8988T (cell line): Measurements from ENCODE around the gene FAM107B.
"Not testable (repeated sequence)": the region's sequence is repeated elsewhere in the genome, so short reads cannot be mapped to it uniquely, and the experiment has no call there.

Experiments
- DNase-seq: peaks from one replicate; pipeline ENCODE4 v3.0.0; 2011

FAM107B gene

DNA sequence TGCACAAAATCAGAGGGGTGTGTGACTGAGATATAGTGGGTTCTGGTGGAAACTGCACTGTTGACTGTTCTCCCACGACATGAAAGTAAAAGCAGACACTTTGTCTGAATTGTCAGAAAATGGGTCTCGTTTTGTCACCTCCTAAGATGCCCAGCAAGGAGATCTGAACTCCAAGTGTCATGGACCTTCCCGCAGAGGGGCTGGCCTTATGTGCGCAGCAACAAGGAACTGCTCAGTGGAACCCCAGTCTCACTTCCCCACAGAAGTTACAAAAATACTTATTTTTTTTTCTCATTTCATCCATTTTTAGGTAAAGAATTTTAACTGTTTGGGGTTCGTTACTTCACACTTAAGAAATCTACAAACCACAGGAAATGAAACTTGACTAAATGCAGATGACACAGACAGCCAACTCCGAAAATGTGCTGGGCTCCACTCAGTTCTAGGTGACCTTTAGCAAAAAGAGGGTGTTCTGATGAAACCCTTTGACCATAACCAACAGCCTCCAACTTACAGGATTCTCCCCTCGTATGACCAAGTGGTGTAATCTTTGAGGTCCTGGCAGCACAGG, 115.0 kb downstream of the FAM107B start:
- DNase-seq: no peak

DNA sequence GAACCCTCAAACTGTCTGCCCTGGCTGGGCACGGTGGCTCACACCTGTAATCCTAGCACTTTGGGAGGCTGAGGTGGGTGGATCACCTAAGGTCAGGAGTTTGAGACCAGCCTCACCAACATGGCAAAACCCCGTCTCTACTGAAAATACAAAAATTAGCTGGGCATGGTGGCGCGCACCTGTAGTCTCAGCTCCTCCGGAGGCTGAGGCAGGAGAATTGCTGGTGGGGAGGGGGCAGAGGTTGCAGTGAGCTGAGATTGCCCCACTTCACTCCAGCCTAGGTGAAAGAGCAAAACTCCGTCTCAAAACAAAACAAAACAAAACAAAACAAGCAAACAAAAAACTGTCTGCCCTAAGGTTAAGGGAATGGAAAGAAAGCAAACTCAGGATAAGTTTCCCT, 115.6 kb downstream of the FAM107B start:
- DNase-seq: not testable (repeated sequence)

DNA sequence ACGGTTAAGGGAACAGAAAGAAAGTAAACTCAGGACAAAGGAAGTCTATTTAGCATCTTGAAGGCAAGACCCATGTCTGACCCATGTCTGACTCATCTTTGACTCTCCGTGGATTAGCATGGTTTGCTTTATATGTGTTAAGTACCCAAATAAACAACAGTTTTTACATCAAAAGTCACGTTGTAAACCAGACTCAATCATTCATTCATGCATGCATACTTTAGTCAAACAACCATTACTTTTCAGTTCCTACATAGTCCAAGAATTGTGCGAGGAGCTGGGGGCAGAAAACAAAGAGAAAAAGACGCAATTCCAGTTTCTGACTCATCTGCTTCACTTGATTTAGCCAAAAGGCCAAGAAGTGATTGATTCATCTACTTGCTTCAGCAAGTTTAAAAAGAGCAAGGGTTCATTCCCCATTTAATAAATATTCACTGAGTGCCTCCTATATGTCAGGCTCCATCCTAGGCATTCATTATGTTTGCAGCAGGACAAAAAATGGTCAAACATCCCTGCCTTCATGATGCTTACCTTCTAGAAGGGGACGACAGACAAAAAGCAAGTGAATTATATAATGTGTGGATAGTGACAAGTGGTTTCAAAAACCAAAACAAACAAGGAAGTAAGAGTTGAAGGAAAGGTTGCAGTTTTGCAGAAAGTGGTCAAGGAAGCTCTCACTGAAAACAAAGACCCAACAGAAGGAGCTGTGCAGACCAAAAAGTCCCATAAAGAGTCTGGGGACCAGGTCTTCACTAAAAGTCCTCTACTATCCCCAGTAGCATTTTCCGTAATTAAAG, 116.2 kb downstream of the FAM107B start:
- DNase-seq: no peak

DNA sequence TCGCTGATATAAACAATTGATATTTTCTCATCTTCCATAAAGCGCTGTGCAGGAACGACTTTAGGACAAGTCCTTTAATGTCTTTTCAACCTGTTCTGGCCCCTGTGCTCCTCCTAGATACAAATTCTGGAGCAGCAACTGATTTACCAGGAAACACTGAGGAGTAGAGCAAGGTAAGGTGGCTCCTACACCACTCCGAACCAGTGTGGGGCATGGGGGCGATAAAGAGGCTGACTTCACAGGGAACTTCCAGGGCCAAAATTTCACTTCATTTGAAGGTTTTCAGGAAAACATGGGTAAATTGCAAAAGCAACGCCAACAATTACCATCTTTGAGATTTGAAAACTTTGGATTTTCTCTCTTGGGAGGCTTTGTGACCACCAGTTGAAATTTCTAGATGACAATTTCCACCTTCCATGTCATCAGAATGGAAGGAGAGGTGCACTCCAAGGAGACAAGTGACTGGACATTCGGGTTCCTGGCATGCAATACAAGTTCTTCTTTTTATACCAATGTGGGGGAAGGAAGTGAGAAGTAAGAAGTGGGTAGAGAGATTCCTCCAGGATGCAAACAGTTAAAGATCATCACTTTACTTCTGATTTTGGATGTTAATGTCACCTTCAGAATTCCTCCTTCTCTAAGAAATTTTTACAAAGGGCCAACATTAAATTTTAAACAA, 118.5 kb downstream of the FAM107B start:
- DNase-seq: no peak

DNA sequence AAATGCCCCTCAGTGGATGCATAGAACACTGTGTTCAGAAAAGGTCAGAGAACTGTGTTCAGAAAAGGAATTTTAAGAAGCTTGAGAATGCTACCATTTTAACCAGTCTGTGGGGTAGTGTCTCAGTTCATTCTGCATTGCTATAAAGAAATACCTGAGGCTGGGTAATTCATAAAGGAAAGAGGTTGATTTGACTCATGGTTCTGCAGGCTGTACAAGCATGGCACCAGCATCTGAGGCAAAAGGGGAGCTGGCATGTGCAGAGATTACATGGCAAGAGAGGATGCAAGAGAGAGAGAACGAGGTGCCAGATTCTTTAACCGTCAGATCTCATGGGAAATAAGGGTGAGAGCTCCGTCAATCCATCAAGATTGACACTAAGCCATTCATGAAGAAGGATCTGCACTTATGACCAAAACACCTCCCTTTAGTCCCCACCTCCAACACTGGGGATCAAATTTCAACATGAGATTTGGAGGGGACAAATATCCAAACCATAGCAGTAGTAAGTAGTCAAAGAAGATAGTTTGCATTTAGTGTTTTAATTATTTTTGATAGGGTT, 119.8 kb downstream of the FAM107B start:
- DNase-seq: no peak

DNA sequence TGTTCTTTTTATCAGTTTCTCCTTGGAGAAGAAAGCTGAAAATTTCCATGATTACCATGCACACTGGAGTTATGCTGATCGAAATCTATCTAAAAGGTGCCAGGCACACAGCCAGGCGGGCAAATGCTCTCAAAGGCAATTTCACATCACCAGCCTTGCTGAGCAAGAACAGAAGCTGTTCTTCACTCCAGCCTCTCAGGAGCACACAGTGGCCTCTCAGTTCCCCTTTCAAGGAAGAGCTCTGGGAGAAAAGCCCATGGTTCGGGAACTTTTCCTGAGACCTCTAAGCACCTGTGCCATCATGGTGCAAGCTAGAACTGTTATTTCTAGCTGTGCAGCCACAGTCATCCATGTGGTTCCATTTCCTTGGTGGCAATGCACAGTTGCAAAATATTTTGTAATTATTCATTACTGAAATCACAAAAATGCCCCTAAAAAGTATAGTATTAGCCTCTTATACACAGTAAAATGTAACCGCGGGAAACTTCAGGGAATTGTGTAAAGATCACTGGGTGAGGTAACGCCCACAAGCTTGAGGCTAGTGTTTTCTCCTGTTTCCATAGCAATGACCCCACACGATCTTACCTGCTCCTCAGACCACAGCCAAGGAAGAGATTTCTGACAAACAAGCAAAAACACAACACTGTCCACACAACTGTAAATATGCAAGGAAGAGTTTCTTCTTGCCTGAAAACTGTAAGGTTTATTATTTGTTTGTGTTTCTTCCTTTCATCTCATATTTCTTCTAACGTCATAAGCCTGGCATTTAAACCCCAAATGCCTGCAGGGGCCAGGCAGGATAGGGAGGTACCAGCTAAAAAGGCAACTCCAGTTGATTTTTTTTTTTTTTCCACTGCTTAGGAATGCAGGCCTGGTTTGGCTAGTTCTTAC, 121.2 kb downstream of the FAM107B start:
- no peak for DNase-seq

DNA sequence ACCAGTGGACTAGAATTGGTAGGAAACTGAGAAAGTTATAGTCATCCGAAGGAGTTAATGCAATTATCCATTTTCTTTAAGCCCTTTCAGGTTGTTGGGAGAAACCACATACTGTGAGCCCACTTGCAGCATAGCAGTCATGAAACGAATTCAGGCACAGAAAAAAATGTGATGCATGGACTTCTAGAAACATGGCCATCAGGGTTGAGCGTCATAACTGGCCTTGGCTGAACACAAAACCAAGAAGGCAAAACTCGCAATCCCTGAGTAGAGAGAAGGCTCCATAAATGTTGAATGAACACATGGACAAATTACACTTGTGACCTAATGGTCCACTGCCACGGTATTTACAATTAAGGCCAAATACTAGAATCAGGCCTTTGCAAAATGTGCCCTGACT, 121.9 kb downstream of the FAM107B start:
- DNase-seq: no peak

DNA sequence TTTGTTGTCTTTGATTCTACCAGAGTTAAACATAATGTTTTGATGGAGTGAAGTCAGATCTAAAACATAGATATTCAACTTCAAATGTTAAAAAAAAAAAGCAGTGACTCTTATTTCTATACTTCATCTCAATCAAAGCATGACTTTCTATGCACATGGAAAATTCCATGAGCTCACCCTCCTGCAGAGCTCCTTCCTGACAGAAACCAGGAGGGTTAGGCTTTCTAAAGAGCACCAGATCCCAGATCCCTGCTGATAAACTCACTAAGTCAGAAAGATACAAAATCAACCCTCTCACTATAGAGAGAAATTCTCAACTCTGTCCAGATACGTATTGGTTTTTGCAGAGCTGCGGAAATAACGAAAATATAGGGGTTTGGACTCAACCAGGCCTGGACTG, 122.6 kb downstream of the FAM107B start:
- no peak for DNase-seq

DNA sequence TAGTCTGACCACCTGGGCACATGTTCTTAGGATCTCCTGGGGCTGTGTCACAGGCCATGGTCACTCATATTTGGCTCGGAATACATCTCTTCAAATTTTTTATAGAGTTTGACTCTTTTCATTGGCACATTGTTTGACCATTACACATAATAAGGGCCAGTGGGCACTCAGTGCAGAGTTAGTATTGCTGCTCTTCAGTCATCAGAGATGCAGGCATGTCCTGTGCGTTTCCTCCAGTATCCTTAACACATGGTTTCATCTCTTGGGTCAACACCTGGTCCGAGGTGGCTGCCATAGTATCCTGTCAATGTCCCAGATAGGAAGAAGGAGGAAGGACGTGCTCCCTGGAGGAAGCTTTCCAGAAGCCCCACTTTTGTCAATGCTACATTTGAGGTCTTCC, 125.0 kb downstream of the FAM107B start:
- no peak for DNase-seq

DNA sequence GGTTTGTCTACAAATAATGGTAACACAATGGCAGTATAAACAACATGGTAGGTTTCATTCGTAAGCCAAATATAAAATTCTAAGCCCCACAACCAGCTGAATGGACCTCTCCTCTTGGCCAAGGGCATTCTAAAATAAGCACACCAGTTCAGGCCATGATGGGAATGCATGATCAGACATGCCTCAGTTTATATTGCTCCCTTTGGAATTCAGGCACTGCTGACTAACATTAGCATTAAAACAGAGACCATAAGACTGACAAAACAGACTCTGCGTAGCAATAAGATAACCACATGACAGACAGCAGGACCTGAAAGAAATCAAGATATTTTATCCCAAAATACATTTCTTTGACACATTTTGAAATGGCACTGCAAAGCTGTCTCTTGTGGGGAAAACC, 125.8 kb downstream of the FAM107B start:
- DNase-seq: no peak

DNA sequence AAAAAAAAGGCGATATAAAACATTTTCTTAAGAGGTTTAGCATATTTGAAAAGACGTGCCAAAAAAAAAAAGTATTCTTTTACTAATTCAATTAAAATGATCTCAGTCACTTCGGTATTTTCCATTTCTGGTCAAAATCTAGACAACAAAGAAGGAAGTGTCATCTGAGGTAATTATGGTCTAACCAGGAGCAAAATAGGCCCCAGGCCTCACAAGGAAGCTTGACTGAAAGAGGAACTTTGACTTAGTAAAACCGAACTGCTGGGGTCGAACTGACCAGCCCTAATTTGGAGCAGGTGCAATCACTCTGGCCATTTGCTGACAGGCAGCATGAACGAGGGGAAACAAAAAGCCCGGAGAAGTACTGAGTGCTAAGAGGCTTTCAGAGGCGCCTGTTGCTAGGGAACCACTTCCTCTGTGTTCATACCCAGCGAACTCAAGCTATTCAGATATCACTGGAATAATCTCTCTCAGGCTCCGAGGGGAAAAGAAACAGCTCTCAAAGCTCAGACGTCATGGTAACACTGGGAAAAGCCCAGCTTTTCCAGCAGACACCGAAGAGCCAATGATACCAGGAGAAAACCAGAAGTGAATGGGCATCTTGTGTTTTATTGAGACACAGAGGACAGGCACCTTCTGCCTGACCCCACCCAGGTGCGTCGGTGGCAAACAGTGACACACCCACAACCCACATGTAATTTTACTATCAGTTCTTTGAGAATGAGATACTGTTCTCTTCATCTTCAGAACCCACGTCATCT, 126.5 kb downstream of the FAM107B start:
- no peak for DNase-seq

DNA sequence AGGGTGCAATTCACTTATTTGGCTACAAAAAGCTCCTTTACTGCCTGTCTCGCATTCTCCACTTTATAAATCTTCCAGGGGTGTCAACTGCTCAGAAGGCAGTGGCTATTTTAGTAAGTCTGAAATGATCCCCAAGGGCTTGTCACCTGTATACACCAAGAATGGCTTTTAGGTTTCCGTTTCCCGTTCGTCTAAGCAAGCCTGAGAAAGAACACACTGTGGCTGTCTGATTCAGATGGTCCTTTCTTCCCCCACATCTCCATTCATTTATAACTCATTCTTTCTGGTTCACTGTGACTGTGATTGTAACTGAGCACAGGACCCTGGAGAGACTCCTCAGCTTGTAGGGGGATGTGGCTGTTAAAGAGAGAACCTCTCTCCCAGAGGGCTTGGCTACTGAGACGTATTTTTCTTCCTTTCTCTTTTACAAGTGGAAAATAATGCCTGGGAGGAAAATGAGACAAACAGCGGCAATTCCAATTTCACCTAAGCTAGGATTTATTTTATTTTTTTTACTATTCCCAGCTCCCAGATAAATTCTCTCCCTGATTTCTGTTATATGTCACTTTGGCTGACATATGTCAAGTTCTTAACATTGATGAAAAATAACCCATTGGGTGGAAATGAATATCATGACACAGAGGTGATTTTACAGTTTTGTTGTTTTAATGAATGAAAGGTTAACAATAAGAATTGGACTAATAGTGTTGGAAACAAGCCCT, 129.3 kb downstream of the FAM107B start:
- no peak for DNase-seq

DNA sequence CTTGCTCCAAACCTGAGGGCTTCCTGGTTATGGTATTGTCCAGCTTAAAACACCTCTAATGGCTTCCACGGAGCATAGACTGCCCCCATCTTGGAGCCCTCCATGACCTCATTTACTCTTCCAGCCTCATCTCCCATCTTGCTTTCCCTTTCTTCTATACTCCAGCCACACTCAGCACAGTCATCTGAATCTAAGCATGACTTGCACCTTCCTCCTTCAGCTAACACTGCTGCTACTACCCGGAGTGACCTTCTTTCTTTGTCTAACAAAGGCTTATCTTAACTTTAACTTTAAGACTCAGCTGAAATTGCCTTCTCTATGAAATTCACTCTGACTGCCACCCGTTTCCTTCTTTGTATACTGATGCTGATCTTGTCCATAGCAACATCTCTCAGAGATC, 135.1 kb downstream of the FAM107B start:
- DNase-seq: no peak

DNA sequence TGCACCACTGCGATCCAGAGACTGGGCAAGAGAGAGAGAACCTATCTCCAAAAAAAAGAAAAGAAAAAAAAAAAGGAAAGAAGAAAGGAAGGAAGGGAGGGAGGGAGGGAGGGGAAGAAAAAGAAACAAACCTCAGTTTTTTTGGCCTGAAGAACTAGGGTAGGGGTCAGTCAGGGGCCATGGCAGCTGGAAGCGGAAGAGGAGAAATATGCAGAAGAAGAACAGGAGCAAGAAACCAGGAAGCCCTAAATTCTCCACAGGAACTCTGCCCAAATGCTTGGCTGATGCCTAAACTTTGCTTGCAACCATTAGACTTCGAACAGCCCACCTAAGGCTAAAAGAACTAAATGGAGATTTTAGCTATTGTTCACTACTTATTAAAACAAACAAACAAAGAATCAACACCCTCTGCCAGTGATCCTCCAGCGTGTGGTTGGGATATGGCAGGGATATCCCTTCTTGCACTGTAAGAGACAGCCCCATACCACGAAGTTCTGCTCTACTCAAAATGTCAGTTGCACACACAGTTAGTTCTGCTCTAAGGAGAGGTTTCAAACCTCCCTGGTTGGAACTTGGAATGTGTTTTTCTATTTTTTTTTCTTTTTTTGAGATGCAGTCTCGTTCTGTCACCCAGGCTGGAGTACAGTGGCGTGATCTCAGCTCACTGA, 139.5 kb downstream of the FAM107B start:
- no peak for DNase-seq

DNA sequence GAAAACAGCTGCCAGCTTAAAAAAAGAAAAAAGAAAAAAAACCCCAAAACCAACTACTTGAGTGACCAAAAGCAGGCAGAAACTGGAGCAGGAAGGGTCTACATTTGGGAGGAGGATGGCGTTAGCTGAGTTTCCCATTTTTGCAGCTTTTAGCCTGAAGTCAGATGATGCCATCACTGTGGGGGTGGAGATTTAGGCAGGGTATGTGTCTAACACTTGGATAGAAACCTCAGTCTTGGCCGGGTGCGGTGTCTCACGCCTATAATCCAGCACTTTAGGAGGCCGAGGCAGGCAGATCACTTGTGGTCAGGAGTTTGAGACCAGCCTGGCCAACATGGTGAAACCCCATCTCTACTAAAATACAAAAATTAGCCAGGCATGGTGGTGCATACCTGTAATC, 140.1 kb downstream of the FAM107B start:
- not testable (repeated sequence) for DNase-seq

DNA sequence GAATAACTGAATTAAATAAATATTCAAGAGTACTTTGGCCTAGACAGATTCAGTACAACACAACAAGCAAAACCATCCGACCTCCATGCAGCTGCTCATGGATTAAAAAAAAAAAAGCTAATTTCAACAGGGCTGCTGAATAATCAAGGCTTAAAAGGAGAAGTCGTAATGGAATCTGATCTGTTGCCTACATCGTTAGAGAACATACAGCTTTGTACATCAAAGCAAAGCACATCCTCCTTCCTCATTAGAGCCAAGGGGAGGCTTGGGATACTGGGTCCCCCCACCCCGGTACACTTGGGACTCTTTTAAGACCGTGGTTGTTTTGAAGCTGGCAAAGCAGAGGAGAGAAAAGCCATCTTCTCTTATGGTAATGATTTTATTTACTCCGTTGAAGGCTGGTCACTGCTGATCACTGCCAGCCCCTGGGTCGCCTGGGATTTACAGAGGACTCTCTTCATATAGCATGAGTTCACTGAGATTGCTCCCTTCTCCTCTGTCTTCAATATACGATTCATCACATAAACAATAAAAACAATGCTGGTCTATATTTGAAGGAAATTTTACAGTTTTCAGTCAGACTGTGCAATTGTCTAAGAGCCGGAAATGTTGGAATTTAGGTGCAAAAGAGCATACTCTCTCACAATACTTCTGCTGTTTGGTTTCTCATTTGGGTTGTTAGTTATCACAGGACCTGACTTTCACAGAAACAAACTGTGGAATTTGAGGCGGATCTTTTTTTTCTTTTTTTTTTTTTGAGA, 148.8 kb downstream of the FAM107B start:
- no peak for DNase-seq

DNA sequence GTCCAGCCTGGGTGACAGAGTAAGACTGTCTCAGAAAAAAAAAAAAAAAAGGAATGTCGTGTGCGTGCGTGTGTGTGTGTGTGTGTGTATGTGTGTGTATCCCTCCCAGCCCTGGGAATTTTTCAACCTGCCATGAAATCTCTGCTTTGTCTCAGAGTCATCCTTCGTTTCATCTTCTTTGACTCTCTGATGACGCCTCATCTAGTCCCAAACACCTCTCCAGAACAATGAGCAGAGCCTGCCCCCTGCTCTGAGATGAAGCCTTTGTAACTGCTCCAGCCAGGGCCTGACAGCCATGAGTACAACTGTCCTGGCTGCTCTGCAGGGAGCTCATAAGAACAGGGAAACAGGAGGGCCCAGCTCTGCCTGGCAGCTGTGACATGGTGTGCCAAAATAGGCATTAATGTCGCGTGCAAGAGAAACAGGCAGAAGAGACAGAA, 149.5 kb downstream of the FAM107B start:
- no peak for DNase-seq

DNA sequence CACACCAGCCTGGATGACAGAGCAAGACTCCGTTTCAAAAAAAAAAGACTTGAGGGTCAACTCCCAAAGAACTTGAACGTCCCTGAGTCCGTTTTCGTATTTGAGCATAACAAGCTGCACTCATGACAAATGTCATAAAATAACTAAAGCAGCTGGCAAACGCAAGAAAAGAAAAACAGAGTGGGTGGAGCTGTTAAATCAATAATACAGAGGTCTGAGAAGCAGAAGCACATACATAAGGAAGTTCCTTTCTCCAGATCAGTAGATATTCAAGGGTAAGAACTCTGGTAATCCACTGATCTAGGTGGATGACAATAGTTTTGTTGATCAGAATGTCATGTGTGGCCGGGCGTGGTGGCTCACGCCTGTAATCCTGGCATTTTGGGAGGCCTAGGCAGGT, 150.1 kb downstream of the FAM107B start:
- DNase-seq: no peak

DNA sequence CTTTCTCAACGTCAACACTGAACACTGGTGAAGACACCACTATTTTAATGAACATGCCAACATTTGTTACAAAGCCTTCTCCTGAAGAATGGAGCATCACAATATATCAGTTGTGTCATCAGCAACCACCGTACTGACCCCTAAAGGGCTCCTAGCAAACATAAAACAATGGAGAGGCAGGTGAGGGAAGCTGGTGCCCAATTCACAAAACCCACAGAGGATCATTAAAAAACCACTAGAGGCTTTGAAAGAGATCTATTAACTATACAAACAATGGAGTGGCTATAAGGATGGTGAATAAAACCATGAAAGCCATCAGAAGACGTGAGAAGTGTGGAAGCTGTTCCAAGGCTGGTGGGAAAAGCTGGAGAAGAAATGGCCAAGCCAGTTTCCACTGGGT, 150.8 kb downstream of the FAM107B start:
- no peak for DNase-seq

DNA sequence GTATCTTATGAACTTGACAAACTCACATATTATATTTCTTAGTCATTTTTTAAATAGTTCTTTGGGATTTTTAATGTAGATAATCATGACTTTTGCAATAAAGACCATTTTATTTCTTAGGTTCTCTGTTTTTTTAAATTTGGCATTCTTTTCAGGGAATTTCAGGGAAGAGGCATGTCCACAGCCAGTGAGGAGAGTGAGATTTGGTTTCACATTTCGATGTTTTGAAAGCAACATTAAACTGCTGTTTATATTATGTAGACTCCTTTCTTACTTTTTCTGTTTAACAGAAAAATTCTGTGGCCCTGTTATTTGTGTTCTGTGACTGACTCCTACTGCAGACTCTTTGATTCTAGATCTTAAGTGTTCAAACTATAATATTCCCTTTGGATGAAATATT, 153.7 kb downstream of the FAM107B start:
- no peak for DNase-seq
